Measurements from ENCODE around the gene ZDHHC11.
"Not testable (repeated sequence)": the region's sequence is repeated elsewhere in the genome, so short reads cannot be mapped to it uniquely, and the experiment has no call there.

Gene ZDHHC11

GRCh38 chr5:758698-759053, 92.1 kb downstream of the ZDHHC11 start:
- DNase-seq, result no peak

GRCh38 chr5:757931-758697, 92.7 kb downstream of the ZDHHC11 start:
- no peak for DNase-seq

GRCh38 chr5:757346-757930, 93.3 kb downstream of the ZDHHC11 start:
- no peak for DNase-seq

DNA sequence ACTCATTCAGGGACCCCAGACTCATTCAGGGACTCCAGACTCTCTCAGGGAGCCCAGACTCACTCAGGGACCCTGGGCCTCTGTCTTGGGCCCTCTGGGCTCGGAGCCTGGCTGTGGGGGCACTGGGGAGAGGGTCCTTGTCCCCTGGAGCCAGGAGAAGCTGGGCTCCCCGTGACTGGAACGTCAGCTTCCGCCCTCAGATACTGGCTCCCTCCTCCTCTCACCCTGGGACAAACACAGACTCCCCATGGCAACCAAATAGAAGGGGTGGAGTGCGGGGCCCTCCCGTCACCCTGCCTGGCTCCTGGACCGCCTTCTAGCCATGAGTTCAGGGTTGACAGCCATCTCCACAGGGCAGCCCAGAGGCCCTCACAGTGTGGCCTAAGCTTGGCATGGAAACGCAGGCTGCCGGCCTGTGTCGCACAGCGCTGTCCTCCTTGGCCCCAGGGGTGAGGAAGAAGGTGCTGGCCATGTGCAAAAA, 93.9 kb downstream of the ZDHHC11 start:
- no peak for DNase-seq

- no peak for DNase-seq
These were observed 94.6 kb downstream of the ZDHHC11 start for GRCh38 chr5:756171-756570.

- not testable (repeated sequence) for DNase-seq
These were observed 96.6 kb downstream of the ZDHHC11 start for GRCh38 chr5:754143-754632.

DNA sequence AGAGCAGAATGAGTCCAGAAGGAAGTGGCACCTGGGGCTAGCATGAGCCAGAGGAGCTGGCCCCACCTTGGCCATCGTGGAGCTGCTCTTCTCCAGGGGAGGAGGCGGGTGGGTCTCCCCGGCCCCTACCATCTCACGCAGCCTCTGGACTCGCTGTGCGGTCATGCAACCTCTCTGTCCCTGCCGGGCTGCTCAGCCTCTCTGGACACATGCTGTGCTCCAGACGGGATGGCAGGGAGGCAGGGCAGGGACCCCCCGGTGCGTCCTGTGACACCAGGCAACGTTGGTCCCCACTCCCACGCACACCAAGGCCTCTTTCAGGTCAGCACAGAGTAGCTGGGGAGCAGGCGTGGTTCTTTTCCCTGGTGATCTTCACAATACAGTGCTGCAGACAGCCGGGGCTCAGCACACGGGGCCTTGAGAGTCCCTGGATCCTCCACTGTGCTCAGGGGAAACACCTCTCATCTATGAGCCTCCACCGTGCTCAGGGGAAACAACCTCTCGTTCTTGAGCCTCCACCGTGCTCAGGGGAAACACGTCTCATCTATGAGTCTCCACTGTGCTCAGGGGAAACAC, 97.1 kb downstream of the ZDHHC11 start:
- not testable (repeated sequence) for DNase-seq

GRCh38 chr5:752532-753115, 98.2 kb downstream of the ZDHHC11 start:
- not testable (repeated sequence) for DNase-seq

DNA sequence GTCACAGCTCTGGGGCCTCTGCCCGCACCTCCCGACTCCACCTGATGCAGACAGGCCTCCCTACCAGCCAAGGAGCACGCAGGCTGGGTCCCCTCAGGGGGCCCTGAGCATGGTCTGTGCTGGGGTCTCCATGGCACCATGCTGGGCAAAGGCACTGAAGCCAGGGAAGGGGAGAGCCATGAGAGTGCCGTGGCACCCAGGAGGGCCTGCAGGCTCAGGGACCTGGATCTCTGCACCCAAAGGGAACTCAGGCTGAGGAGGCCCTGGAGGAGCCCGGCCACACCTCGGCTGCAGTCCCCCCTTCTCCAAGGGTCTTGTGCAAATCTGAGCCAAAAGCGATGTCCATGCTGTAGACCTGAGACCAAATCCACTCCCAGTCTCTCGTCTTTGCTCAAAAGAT, 98.8 kb downstream of the ZDHHC11 start:
- DNase-seq, result not testable (repeated sequence)

GRCh38 chr5:751496-751895, 99.3 kb downstream of the ZDHHC11 start:
- no peak for DNase-seq

GRCh38 chr5:750226-750625, 100.6 kb downstream of the ZDHHC11 start:
- not testable (repeated sequence) for DNase-seq

GRCh38 chr5:749101-749670, 101.6 kb downstream of the ZDHHC11 start:
- DNase-seq, result no peak

GRCh38 chr5:748011-748980, 102.5 kb downstream of the ZDHHC11 start:
- DNase-seq, result not testable (repeated sequence)

DNA sequence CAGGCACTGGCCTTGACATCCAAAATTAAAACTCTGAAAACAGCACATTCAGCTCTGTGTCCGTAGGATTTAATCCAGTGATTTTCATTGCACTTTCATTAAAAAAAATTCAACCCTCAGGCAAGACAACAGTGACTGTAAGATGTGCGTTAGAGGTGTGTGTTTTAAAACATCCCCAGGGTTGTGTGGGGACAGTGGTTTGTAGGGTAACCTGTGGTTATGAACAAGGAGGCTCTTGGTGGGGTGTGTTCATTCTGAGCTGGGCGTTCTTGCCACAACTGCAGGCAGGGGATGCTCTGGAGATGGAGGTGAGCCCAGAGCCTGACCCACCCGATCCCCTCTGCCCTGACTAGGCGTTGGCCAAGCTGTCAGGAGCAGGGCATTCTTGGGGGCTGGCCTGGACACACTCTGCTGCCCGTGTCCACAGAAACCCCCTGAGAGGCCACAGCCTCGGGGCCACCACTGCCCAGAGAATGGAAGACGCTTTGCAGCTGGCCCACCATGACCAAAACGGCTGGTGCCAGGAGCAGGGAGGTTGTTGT, 103.4 kb downstream of the ZDHHC11 start:
- DNase-seq, result not testable (repeated sequence)

DNA sequence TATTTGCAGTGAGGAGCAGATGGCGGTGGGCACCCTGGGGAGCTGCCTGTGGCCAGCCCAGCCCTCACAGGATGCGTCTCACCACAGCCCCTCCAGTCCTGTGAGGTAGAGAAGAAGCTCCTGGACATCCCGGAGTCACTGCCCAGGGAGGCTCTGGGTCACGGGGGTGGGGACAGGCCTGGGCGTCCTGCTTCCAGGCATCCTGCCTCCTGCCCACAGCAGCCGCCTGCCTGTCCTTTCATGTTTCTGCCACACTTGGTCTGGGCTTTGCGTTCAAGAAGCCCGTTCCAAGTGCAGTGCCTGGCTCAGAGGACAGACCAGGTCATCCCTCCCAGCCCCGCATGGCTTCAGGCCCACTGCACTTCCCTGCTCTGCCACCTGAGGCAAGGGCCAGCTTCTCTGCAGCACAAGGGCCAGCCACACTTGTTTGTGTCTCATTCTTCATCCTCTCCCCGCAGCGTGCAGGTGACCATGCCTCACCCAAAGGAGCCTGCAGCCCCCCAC, 104.5 kb downstream of the ZDHHC11 start:
- no peak for DNase-seq
